OCI-LY7 (cell line): ENCODE data around the gene DCST2.
A peak's percentile ranks its signal among the peaks of the same experiment; 100 is the strongest.

Experiments
- CTCF ChIP-seq: fragments of 200-600 bp; sonication (generic); conservative IDR thresholded peaks from 2 replicates; pipeline ENCODE4 v1.5.1; 2014; ENCODE audit warnings: mild to moderate bottlenecking, antibody characterized with exemption, low read length, moderate library complexity, mixed read lengths
- EZH2phosphoT487 ChIP-seq: fragments of 200-600 bp; sonication (generic); IDR thresholded peaks from 2 replicates; pipeline ENCODE4 v1.6.1; 2018; ENCODE audit warnings: low read depth, borderline replicate concordance, mild to moderate bottlenecking, mixed run types, antibody characterized with exemption, low read length, moderate library complexity, mixed read lengths

DNA sequence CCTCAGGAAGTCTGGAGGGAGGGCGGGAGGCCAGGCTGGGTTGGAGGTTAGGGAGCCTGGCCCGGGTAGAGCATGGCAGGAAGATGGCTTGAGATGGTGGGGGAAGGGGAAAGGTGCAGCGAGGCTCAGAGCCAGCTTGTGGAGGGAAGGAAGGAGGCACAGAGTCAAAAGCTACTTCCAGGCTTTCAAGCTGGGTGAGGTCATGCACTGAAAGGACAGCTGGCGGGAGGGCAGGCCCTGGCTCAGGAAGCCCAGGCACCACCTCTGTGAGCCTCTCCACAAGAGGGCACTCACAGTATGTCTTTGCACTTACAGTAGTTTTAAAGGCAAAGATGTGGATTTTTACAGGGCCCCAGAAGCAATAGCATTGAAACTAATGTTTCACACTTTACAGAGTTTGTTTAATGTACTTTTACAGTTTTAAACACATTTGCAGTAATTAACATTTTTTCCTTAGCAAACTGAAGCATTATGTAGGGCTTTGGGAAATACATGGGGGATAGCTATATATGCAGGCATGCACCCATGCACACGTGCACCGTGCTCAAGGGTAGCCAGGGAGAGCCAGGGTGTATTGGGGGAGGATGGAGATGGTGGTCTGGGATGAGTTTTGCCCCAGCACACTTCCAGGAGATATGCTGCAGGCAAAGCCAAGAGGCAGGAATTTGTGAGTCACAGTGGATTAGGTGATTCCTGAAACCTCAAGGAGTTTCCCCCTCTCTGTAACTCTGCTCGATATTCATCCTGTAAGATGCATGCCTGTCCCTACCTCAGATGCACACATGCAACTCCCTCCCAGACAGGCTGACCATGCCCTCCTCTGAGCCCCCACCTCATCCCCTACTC is 11.5 kb upstream of the DCST2 start:
- TF ChIP-seq CTCF (peak; percentile 88), EZH2phosphoT487 (no peak)
